ACHN (cell line): Measurements from ENCODE around the gene EIF2AK2.
"Not testable (repeated sequence)": the region's sequence is repeated elsewhere in the genome, so short reads cannot be mapped to it uniquely, and the experiment has no call there.

Experiments
- DNase-seq: peaks from one replicate; pipeline ENCODE4 v3.0.0-alpha.2; 2015
- in situ Hi-C: cut with HindIII; loops from 2 replicates; pipeline ENCODE4 v1.10.0; 2017; ENCODE audit warnings: low sequenced_read_pairs, low pct_ligation_motif_present, low pct_unique_long_range_greater_than_20kb

Gene EIF2AK2

DNA sequence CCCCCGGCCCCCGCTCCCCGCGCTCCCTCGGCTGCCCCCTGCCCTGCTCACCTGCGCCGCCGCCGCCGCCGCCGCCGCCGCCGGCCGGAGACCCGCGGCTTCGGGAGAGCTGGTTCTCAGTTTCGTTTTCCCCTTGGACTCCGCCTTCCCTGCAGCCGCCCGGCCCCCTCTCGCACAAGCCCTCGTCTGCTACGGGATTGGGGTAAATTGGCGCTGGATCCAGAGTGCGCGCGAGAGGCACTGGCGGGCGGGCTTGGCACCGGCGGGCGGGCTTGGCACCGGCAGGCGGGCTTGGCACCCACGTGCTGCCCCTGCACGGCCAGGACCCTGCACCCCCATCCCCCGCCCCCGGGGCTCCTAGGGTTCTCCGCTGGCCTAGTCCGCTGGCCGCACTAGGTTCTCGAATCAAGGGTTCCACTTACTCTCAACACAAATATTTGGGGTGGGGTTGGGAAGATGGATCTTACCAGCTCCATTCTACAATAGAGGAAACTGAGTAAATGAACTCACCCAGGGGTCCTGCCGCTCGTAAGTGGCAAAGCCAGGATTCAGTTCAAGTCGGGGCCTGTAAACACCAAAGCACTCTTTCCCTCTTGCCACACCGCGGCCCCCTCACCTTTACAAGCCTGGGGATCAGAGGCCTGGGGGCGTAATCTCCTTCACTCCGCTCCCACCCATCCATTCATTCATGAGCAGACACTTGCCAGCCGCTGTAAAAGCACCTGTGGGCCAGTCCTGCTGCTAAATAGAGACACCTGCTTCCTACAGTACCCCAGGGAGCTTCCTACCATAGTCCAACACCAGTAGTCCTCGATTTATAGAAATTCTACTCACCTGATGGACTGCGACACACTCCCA is at the start of gene EIF2AK2:
Gene EIF2AK2, minus strand, starts transcription at position 124 of the 858 bp plus-strand sequence. CDS start 9,174 bp downstream, outside the sequence.
- in situ Hi-C loops, result no loop called here
- peak; percentile 94 for DNase-seq

DNA sequence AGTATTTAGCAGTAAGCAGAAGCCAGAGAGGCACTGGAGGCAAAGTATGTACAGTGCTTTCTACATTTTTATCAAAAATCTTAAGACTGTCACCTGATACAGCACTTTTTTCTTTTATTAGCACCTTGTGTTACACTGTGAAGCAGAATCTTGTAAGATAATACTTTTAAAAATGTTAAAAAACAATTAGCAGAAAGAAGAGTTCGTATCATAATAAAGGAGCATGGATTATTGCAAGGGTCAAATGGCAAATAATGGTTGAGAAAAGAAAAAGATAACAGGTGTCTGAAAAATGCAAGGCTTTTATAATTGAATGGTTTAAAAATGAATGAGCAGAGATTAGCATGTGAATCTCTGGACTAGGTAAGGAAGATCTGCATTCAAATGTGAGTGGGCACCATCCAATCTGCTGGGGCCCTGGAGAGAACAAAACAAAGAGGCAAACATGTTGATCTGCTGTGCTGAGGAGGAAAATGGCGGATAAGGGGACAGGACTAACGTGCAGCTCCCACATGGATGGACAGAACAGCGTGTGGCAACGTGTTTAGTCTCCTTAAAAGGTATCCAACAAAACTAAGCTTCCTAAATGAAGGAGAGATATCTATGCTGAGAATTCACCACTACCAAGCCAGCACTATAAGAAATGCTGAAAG is 49.0 kb upstream of the EIF2AK2 start:
- no peak for DNase-seq
- in situ Hi-C loops, result no loop called here

DNA sequence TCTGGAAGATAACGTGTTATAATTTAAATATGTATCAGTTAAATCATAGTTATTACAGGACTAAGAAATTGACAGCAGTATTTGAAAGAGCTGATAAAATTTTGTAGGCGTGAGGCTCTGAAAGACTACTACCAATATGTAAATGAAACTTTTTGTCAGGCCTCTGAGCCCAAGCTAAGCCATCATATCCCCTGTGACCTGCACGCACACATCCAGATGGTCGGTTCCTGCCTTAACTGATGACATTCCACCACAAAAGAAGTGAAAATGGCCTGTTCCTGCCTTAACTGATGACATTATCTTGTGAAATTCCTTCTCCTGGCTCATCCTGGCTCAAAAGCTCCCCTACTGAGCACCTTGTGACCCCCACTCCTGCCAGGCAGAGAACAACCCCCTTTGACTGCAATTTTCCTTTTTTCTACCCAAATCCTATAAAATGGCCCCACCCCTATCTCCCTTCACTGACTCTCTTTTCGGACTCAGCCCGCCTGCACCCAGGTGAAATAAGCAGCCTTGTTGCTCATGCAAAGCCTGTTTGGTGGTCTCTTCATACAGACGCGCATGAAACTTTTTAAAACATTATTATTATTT is 48.4 kb upstream of the EIF2AK2 start:
- in situ Hi-C loops, DNase-seq: not testable (repeated sequence)

DNA sequence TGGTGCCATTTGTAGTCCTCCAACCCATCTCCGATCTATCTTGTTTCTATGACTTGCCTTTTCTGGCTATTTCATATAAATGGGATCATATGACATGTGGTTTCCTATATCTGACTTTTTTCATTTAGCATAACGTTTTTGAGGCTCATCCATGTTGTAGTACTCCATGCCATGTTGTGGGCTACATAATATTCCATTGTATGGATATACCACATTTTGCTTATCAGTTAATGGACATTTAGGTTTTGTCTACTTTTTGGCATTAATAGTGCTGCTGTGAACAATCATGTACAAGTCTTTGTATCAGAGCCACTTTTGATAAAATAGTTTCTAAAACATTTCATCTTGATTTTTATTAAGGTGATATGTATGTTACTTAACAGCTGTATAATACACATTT is 46.9 kb upstream of the EIF2AK2 start:
- DNase-seq, result no peak
- in situ Hi-C loops, result no loop called here

DNA sequence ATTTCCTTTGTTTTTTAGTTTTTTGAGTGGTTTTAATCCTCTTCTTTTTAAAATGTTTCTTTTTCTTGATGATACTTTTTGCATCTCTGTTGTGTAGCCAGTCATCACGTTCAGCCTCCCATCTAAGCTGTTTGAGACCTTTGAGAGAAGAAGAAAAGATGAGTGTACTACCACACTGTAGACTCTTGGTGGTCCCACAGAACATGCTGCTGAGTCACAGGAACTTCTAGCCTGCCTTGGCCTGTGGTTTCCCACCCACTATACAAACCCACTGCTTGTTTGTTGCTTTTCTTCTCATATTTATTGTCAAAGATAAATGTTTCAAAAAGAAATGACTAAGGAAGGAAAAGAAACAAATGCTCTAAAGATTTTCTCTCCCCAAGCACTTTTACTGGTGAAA is 45.0 kb upstream of the EIF2AK2 start:
- in situ Hi-C loops, result no loop called here
- DNase-seq, result no peak

DNA sequence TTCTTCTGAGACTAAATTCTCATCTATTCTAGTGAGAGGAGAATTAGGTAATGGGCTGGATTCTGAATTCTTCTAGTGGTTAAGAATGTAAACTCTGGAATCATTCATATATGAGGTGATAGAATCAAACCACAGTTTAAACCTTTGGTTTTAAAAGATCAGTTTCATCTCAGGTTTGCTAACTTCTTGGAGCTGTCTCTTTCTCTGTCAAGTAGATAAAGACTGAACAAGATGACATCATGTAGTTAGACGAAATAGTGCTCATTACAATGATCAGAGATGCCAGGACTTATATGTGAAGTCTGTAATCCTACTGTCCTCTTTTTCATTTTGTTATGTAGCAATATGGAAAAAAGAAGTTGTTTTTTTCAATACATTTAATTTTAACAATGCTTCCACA is 44.4 kb upstream of the EIF2AK2 start:
- in situ Hi-C loops, result no loop called here
- no peak for DNase-seq

DNA sequence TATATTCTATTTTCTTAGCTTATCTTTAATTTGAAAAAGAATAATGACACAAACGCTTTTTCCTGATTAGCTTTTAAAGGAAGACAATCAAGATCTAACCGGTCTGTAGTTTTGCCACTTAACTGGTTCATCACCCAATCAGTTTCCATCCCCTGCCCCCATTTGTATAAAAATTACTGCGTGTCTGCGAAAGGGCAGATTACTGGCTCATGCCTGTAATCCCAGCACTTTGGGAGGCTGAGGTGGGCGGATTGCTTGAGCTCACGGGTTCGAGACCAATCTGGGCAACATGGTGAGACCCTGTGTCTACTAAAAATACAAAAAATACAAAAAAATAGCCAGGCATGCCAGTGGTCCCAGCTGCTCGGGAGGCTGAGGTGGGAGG is 41.9 kb upstream of the EIF2AK2 start:
- no peak for DNase-seq
- in situ Hi-C loops, result no loop called here

DNA sequence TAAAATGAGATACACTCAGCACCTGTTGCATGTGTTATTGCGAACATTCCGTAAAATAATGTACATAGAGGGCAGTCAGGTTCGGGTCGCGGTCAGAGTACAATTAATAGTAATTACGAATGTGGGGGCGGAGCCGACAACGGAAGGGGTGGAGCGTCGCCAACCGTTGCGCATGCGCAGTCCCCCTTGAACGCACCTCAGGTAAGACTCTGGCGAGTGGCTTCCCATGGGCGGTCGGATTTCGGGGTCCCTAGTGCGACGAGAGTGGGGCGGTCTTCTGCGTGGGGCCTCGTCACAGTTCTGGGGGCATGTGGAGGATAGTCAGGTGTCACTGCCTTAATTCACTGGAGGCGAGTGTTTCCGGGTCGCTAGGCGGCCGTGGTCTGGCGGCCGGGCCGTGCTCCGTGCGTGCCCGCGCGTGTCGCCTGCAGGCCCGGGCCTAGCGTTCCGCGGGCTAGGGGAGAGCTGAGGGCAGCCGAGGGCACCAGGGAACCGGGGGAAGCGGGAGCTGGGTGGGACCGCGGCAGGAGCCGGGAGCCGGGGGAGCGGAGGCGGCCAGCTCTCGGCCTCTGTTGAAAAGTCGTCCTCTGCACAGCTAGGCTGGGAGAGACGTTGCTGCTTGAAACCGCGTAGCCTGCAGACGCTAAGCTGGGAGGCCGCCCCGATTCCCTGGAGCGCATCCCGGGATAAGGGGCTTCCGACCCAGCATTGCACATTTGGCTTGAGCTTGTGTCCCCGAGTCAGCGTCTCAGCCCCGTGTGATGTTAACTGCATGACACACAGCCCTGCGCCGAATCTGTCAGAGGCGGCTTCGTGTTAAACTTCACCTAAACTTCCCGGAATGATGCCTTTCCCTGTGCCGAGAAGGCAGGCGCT is 39.8 kb upstream of the EIF2AK2 start, which contains the start of gene CEBPZOS:
Gene CEBPZOS, plus strand, starts transcription at position 177 of the 876 bp plus-strand sequence. CDS start 3,209 bp downstream, outside the sequence.
- DNase-seq, result peak; percentile 74
- in situ Hi-C loops, result no loop called here

DNA sequence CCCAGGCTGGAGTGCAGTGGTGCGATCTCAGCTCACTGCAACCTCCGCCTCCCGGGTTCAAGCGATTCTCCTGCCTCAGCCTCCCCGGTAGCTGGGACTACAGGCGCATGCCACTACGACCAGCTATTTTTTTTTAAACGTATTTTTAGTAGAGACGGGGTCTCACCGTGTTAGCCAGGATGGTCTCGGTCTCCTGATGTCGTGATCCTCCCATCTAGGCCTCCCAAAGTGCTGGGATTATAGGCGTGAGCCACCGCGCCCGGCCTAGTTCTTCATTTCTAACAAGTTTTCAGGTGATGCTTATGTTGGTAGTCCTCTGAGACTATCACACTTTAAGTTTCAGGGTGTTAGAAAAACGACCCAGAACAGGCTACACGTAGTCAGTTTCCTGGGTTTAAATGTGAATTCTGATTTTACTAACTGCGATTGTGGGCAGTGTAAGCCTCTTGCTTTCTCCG is 39.1 kb upstream of the EIF2AK2 start:
- in situ Hi-C loops, DNase-seq: not testable (repeated sequence)

DNA sequence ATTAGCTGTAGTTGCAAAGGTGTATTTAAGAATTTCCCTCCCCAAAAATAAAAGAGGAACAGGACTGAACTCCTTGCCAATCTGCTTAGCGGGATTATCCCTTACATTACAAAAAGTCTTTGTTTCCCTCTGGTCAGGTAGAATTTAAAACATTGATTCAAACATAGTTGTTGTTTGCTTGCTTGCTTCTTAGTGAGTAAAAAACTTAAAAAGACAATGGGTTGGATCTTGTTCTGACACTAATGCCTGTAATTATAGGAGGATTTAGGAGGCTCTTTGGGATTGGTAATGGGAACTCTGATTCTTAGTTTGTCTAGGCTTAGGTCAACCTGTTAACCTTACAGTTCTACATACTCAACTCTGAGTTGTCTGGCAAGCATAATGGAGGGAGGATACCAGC is 35.8 kb upstream of the EIF2AK2 start:
- DNase-seq, result no peak
- in situ Hi-C loops, result no loop called here

DNA sequence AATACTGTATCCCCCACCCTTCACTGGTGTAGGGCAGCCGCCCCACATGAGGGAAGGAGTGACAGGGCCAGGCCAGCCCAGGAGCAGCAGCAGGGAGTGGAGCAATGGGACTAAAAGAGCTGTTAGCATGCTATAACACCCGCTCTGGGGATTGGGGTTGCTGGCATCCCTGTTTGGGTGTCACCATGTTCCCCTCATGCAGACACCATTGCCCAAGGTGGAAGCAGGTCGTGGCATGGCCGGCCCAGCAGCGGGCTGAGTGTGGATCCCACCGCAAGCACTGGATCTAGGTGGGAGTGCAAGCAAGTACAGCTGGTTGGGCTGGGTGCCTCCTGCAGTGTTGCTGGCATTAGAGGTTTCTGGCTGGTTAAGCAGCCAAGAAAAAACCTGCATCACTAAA is 35.0 kb upstream of the EIF2AK2 start:
- DNase-seq, result no peak

DNA sequence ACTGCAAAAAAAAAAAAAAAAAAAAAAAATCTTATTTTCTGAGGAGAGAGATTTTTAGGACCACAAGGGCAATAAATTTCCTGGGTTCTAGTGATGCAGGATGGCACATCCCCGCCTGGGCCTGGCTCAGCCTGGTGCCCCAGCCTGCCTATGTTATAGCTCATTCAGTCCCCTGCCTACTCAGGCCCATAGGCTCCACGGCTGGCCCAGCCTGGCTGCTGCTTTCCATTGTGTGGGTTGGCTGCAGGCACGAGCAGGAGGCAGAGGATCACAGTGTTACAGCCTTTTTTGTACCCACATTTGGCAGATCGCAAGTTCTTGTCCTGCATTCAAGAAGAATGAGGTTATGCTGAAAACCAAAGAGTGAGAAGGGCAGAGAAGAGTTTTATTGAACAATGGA is 34.5 kb upstream of the EIF2AK2 start:
- in situ Hi-C loops, result no loop called here
- no peak for DNase-seq

More for the DNA sequence above, 35.0 kb upstream of the EIF2AK2 start:
- in situ Hi-C loops, result no loop called here

DNA sequence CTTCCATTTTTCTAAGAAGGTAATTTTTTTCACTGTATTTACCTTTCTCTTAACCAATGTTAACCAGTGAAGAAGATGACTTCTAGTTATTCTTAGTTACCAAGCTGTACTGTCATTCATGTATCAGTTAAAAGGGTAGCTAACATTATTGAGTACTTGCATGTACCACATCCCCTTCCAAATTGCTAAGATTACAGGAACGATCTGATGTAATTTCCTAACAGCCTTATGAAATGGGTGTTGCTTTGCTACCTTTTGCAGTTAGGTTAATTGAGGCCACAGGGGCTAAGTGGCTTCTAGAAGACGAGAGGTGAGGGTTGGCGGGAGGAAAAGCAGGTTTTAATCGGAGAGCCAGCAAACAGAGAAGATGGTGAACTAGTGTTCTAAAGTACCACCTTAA is 33.5 kb upstream of the EIF2AK2 start:
- in situ Hi-C loops, result no loop called here
- DNase-seq, result no peak

DNA sequence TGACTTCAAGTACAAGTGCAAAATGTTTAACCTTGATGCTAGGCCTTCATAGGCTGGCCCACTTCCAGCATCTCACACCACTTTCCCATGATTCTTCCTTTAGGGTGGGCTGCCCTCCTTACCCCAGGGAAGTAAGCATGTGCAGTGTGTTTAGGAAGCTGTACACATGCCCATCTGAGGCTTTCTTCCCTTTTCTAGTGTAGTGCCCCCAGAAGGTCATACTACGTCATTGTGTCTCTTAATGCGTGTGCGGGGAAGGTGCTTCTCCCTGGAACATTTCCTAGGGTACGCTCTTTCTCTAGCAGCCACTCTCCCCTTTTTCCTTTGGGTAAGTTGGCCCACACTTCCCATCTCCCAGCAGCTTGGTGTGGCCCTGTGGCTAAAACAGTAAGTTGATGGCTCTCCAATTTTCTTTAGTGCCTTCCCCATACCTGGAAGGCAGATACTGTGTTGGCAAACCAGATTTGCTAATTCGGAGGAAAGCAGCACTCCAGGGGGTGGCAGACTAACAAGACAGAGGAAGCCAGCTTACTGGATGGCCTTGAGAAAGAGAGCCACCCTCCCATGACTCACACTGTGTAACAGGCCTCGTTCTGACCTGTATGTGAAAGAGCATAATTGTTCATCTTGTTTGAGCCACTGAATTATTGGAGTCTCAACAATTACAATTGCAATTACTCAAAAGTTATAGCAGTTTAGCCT is 32.8 kb upstream of the EIF2AK2 start:
- in situ Hi-C loops, result no loop called here
- peak; percentile 76 for DNase-seq

DNA sequence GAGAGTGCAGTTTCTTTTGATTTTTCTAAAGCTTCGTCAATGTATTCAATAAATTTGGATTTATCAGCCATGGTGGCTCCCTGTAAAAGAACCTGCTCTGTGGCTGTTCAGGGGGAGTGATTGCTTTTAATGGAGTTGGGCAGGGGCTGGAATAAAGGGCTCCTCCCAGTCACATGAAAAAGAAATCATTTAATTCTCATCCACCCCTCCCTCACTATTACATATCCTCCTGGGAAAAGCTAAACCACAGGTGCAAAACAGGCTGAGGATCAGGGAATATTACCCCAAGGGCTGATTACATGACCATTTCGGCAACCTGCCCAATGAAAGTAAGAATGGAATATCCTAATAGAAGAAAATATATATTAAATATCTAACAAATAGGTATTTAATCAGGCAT is 31.8 kb upstream of the EIF2AK2 start, which contains the start of gene SULT6B1:
Gene SULT6B1, minus strand, starts transcription at position 101 of the 400 bp plus-strand sequence. Its CDS starts 30 bp downstream, at position 71.
- in situ Hi-C loops, result no loop called here
- DNase-seq, result no peak

DNA sequence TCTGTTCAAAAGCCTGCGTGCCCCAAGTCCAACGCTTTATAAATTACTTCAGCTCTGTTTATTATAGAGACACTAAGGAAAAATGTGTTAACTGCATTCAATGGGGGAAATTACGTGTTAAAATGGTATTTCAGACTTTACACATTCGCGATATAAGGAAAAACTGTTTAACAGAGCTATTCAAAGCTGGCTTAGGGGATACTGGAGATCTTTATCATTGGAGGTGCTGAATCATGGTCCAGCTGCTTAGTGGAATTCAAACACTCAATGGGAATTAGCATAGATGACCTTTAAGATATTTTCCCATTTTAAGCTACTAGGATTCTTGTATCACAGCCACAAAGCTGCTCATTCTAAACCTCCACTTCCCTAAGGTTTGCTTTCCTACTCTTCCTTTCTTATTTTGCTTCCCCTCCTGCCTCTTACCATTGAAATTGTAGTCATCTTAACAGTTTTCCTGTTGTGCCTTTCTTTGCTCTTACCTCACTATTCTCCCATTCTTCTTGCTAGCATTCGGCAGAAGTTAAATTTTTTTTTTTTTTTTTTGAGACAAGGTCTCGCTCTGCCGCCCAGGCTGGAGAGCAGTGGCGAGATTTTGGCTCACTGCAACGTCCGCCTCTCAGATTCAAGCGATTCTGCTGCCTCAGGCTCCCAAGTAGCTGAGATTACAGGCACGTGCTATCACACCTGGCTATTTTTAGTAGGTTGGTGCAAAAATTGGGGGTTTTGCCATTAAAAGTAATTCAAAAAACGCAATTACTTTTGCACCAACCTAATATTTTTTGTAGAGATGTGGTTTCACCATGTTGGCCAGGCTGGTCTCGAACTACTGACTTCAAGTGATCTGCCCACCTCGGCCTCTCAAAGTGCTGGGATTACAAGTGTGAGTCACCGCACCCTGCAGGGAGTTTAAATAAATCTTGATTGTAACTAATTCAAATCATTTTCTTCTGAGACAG is 25.2 kb upstream of the EIF2AK2 start:
- in situ Hi-C loops, result no loop called here
- no peak for DNase-seq

DNA sequence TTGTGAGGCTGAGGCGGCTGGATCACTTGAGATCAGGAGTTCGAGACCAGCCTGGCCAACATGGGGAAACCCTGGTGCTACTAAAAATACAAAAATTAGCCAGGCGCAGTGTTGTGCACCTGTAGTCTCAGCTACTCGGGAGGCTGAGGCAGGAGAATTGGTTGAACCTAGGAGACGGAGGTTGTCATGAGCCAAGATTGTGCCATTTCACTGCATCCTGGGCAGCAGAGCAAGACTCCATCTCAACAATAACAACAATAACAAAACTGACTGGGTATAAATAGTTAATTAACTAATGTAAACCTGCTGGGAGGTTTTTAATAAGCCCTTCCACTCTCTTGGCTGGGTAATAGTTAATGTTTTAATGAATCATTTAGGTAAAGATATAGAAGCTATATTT is 23.9 kb upstream of the EIF2AK2 start:
- in situ Hi-C loops, result no loop called here
- DNase-seq, result no peak
